Breast epithelium (tissue), 3 donors: ENCODE measurements around the gene MYO1E.

Experiments used
- POLR2A ChIP-seq: fragments of 450-650 bp; IDR thresholded peaks from one replicate; pipeline ENCODE4 v1.6.1; 2016; ENCODE audit warnings: antibody characterized with exemption, mild to moderate bottlenecking, moderate library complexity
- POLR2AphosphoS5 ChIP-seq, 3 donors: sonication (generic); formaldehyde crosslinking; IDR thresholded peaks; one replicate each; pipeline ENCODE4 v1.6.1; 2017; ENCODE audit warnings: antibody characterized with exemption in 3 of 3
- TF ChIP-seq, protein P1 (sequence below), 3 donors: fragments of 450-650 bp; IDR thresholded peaks; one replicate each; pipeline ENCODE4 v1.5.1; 2016 to 2017; ENCODE audit warnings: antibody characterized with exemption in 3 of 3, mild to moderate bottlenecking in 3 of 3, moderate library complexity in 3 of 3

- no peak for TF ChIP-seq POLR2A
- TF ChIP-seq POLR2AphosphoS5 (IDR thresholded peaks at IDR 0.05): no peak
- TF ChIP-seq, protein P1, sequence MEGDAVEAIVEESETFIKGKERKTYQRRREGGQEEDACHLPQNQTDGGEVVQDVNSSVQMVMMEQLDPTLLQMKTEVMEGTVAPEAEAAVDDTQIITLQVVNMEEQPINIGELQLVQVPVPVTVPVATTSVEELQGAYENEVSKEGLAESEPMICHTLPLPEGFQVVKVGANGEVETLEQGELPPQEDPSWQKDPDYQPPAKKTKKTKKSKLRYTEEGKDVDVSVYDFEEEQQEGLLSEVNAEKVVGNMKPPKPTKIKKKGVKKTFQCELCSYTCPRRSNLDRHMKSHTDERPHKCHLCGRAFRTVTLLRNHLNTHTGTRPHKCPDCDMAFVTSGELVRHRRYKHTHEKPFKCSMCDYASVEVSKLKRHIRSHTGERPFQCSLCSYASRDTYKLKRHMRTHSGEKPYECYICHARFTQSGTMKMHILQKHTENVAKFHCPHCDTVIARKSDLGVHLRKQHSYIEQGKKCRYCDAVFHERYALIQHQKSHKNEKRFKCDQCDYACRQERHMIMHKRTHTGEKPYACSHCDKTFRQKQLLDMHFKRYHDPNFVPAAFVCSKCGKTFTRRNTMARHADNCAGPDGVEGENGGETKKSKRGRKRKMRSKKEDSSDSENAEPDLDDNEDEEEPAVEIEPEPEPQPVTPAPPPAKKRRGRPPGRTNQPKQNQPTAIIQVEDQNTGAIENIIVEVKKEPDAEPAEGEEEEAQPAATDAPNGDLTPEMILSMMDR (IDR thresholded peaks at IDR 0.05): no peak
Measured at GRCh38 chr15:59242649-59243048, 130.0 kb downstream of the MYO1E start.
